Mucosa of rectum (tissue), 2 donors: Measurements from ENCODE around the gene GTF2F2.

Experiments used
- H3K27ac ChIP-seq, 2 donors: one replicate each; pipeline ENCODE4 v1.7.0; 2013; ENCODE audit warnings: inconsistent platforms in 2 of 2, low read depth in 2 of 2, low read length in 2 of 2
- H3K27me3 ChIP-seq, 2 donors: one replicate each; pipeline ENCODE4 v1.7.0; 2013; ENCODE audit warnings: low read length in 2 of 2; ENCODE audit not compliant: control insufficient read depth in 2 of 2, insufficient read depth in 2 of 2
- H3K36me3 ChIP-seq, 2 donors: one replicate each; pipeline ENCODE4 v1.7.0; 2013; ENCODE audit warnings: low read length in 2 of 2; ENCODE audit not compliant: control insufficient read depth in 2 of 2, insufficient read depth in 2 of 2
- H3K4me1 ChIP-seq, 2 donors: one replicate each; pipeline ENCODE4 v1.7.0; 2013; ENCODE audit warnings: low read length in 2 of 2, mild to moderate bottlenecking in 1 of 2; ENCODE audit not compliant: control insufficient read depth in 2 of 2, insufficient read depth in 2 of 2
- H3K4me3 ChIP-seq, 2 donors: one replicate each; pipeline ENCODE4 v1.7.0; 2013; ENCODE audit warnings: low read length in 2 of 2
- H3K9ac ChIP-seq, 2 donors: one replicate each; pipeline ENCODE4 v1.7.0; 2013; ENCODE audit warnings: low read length in 2 of 2, low read depth in 1 of 2, mild to moderate bottlenecking in 1 of 2
- H3K9me3 ChIP-seq, 2 donors: one replicate each; pipeline ENCODE4 v1.7.0; 2013; ENCODE audit warnings: low read length in 2 of 2; ENCODE audit not compliant: control insufficient read depth in 2 of 2
- donor health status: healthy.
- donor health status: Normal muscosa, but diverticular disease.

The GTF2F2 gene

GRCh38 chr13:45120967-45121831, 889 bp downstream of the GTF2F2 start:
- Histone ChIP-seq H3K27me3 (no peaks in the 10 kb centered on the region), H3K36me3 (no peaks in the 10 kb centered on the region), H3K27ac (peak overlapping the region; percentile 43 to 82), H3K4me3 (peak overlapping the region; percentile 88 to 98), H3K9ac (peak overlapping the region; percentile 75), H3K4me1 (peaks cover 16% of the 10 kb centered on the region in 2 donors), H3K9me3 (no peaks in the 10 kb centered on the region)

- Histone ChIP-seq H3K9me3 (no peaks in the 10 kb centered on the region), H3K4me1 (peaks cover 16% of the 10 kb centered on the region in 2 donors), H3K27ac (no peak overlapping the region), H3K9ac (no peak overlapping the region), H3K4me3 (no peak overlapping the region), H3K36me3 (no peaks in the 10 kb centered on the region), H3K27me3 (no peaks in the 10 kb centered on the region)
These were observed 2.6 kb downstream of the GTF2F2 start for GRCh38 chr13:45122941-45123340.

- H3K9me3 ChIP-seq = no peaks in the 10 kb centered on the region
- H3K9ac ChIP-seq = no peak overlapping the region
- no peak overlapping the region for H3K27ac ChIP-seq
- peaks cover 0 to 2% of the 10 kb centered on the region in 2 donors for H3K36me3 ChIP-seq
- H3K4me3 ChIP-seq = no peak overlapping the region
- H3K4me1 ChIP-seq = no peaks in the 10 kb centered on the region
- no peaks in the 10 kb centered on the region for H3K27me3 ChIP-seq
These were observed 12.2 kb downstream of the GTF2F2 start for GRCh38 chr13:45132369-45133064.

DNA sequence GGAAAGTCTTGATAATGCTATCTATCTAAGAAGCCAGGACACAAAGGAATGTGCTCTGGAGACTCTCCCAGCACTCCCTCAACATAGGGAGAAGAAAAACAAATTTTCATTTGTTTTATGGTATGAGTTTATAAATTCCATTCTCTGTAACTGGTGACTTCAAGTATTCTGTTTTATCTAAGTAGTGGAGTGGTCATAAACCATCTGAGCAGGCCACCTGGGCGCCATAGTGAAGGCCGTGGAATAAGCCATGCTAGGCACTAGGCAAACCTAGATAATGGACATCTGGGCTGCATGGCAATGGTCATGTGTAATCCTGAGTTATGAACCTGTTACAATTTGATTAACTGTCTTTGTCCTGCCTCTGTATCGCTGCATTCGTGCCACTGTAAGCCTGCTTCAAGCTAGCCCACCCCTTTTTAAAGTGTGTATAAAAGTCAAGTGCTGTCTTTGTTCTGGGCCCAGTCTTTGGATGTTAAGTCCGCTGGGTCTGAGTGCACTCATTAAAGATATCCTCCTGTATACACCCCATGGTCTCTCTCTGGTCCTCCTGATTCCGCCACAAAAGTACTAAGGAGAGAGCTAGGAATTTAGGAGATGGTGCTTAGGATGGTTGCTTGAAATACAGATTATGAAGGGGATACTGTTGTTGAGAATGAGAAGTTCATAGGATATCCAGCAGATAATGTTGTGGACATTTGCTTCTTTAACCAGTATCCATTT, 13.2 kb downstream of the GTF2F2 start:
- Histone ChIP-seq H3K4me3 (no peak overlapping the region), H3K27ac (no peak overlapping the region), H3K4me1 (no peaks in the 10 kb centered on the region), H3K36me3 (peaks cover 6 to 8% of the 10 kb centered on the region in 2 donors), H3K27me3 (no peaks in the 10 kb centered on the region), H3K9me3 (no peaks in the 10 kb centered on the region), H3K9ac (no peak overlapping the region)

DNA sequence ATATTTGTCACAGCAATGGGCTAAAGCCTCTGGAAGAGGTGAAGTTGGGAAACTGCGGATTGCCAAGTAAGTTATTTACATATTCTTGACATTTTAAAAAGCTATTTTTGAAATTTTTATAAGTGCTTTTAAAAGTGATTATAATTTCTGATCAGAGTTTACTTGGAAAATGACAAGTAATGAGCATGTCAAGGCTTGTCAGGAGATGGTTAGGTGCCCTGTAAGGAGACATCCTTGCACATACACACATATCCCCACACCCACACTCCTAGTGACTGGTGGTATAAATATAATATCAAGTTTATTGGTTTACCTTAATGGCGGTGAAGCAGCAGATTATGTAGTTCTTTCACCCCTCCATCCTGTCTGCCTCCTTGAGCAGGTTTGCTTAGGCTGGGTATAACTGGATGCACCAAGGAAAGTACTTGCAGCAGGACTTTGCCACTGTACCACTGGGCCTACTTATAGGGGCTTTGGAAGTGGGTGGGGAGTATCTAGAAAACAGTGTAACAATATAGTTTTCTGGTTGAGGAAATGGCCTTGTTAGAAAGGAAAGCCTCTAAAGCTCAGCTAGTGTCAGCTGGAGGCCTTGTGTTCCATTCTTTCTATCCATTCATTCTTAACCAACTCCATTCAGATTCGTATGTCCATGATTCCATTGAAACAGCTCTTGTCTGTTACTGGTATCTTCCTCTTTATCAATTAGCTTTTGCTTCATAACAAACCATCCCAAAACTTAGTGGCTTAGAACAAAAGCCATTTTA, 16.6 kb downstream of the GTF2F2 start:
- Histone ChIP-seq H3K4me1 (no peaks in the 10 kb centered on the region), H3K36me3 (peaks cover 17% of the 10 kb centered on the region in 2 donors), H3K9ac (no peak overlapping the region), H3K9me3 (no peaks in the 10 kb centered on the region), H3K27me3 (no peaks in the 10 kb centered on the region), H3K4me3 (no peak overlapping the region), H3K27ac (no peak overlapping the region)

- Histone ChIP-seq H3K36me3 (peaks cover 17% of the 10 kb centered on the region in 2 donors), H3K27me3 (no peaks in the 10 kb centered on the region), H3K4me3 (no peak overlapping the region), H3K9me3 (no peaks in the 10 kb centered on the region), H3K4me1 (peaks cover 0 to under 1% of the 10 kb centered on the region in 2 donors), H3K27ac (no peak overlapping the region), H3K9ac (no peak overlapping the region)
These were observed 17.2 kb downstream of the GTF2F2 start for GRCh38 chr13:45137526-45137925.

DNA sequence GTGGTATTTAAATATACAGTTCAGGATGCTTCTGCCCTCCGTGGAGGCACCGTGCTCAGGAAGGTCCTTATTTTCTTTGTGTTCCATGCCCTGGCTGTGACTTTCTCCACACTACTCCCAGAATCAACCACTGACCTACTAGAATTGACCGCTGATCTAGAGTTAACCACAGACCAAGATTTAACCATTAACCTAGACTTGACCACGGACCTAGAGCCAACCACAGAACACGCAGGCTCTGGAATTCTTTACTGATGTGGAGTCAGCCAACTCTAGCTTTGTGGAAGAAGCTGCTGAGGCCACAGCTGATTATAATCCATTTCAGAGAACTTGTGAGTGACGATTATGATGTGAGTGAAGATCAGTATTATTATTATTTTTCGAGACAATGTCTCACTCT, 18.0 kb downstream of the GTF2F2 start:
- no peaks in the 10 kb centered on the region for H3K9me3 ChIP-seq
- peaks cover 0 to 7% of the 10 kb centered on the region in 2 donors for H3K4me1 ChIP-seq
- no peak overlapping the region for H3K4me3 ChIP-seq
- H3K36me3 ChIP-seq = peaks cover 17% of the 10 kb centered on the region in 2 donors
- no peak overlapping the region for H3K27ac ChIP-seq
- no peaks in the 10 kb centered on the region for H3K27me3 ChIP-seq
- H3K9ac ChIP-seq = no peak overlapping the region

- Histone ChIP-seq H3K27ac (no peak overlapping the region), H3K27me3 (no peaks in the 10 kb centered on the region), H3K9ac (no peak overlapping the region), H3K9me3 (no peaks in the 10 kb centered on the region), H3K36me3 (peaks cover 17% of the 10 kb centered on the region in 2 donors), H3K4me1 (peaks cover 0 to 10% of the 10 kb centered on the region in 2 donors), H3K4me3 (no peak overlapping the region)
These were observed 21.1 kb downstream of the GTF2F2 start for GRCh38 chr13:45141369-45141768.

GRCh38 chr13:45142440-45143345, 22.4 kb downstream of the GTF2F2 start:
- Histone ChIP-seq H3K4me3 (no peak overlapping the region), H3K27ac (peak overlapping the region in 1 of 2 donors; percentile 57)

More at GRCh38 chr13:45142440-45143345, 22.4 kb downstream of the GTF2F2 start:
- Histone ChIP-seq H3K9ac (no peak overlapping the region), H3K4me1 (peaks cover 0 to 10% of the 10 kb centered on the region in 2 donors), H3K36me3 (peaks cover 15 to 17% of the 10 kb centered on the region in 2 donors), H3K9me3 (no peaks in the 10 kb centered on the region), H3K27me3 (no peaks in the 10 kb centered on the region)
